Hematopoietic multipotent progenitor cell treated with erythropoietin and hydrocortisone succinate and interleukin-3 and kit ligand, for 4 days (in vitro differentiated cells): ENCODE results near the gene DDX41.

Experiments used
- DNase-seq: peaks from one replicate; pipeline ENCODE4 v3.0.0-alpha.2; 2015

DDX41 gene

GRCh38 chr5:177512736-177513380, 3.9 kb downstream of the DDX41 start:
- no peak for DNase-seq

GRCh38 chr5:177511796-177512675, 4.7 kb downstream of the DDX41 start:
- no peak for DNase-seq

GRCh38 chr5:177511181-177511580, 5.6 kb downstream of the DDX41 start:
- no peak for DNase-seq

GRCh38 chr5:177510567-177511053, 6.2 kb downstream of the DDX41 start:
- peak; percentile 84 for DNase-seq

GRCh38 chr5:177509991-177510566, 6.7 kb downstream of the DDX41 start:
- peak; percentile 61 for DNase-seq

GRCh38 chr5:177509381-177509951, 7.3 kb downstream of the DDX41 start, which contains the start of gene DOK3:
Gene DOK3 (minus strand): TSS chr5:177509826. CDS start chr5:177509540, 286 bp downstream.
- DNase-seq: peak; percentile 69

- DNase-seq: peak; percentile 85
Observed at GRCh38 chr5:177508837-177509236, 7.9 kb downstream of the DDX41 start.

GRCh38 chr5:177508221-177508611, 8.5 kb downstream of the DDX41 start:
- peak; percentile 31 for DNase-seq

- DNase-seq: peak; percentile 67
Observed at GRCh38 chr5:177507596-177508220, 9.1 kb downstream of the DDX41 start.

- peak; percentile 77 for DNase-seq
Observed at GRCh38 chr5:177507165-177507564, 9.6 kb downstream of the DDX41 start.

GRCh38 chr5:177505075-177505474, 11.7 kb downstream of the DDX41 start:
- no peak for DNase-seq

GRCh38 chr5:177504086-177505056, 12.4 kb downstream of the DDX41 start:
- no peak for DNase-seq

GRCh38 chr5:177503351-177504085, 13.2 kb downstream of the DDX41 start:
- DNase-seq: no peak

- no peak for DNase-seq
Observed at GRCh38 chr5:177502886-177503285, 13.9 kb downstream of the DDX41 start.

GRCh38 chr5:177501874-177502678, 14.7 kb downstream of the DDX41 start:
- DNase-seq: no peak

GRCh38 chr5:177500685-177501522, 15.9 kb downstream of the DDX41 start:
- DNase-seq: peak; percentile 89

- DNase-seq: no peak
Observed at GRCh38 chr5:177499842-177500241, 16.9 kb downstream of the DDX41 start.

- DNase-seq: peak; percentile 62
Observed at GRCh38 chr5:177498013-177498787, 18.6 kb downstream of the DDX41 start.
